Activated naive CD8-positive, alpha-beta T cell treated with anti-CD3 and anti-CD28 coated beads, Interleukin-2, amount 50 U/mL, for 24 hours (primary cell): Measurements from ENCODE around the gene TFRC.
"Not testable (repeated sequence)": the region's sequence is repeated elsewhere in the genome, so short reads cannot be mapped to it uniquely, and the experiment has no call there.

Experiments used
- ATAC-seq: fragments of 150-1000 bp; cut with Tn5 transposase; one replicate; pipeline ENCODE4 v1.10.0; 2021
- DNase-seq: peaks from one replicate; pipeline ENCODE4 v3.0.0; 2021
- H3K27ac Mint-ChIP-seq: one replicate; pipeline ENCODE4 v1.8.0; 2021; ENCODE audit warnings: mild to moderate bottlenecking, mixed read lengths
- H3K27me3 Mint-ChIP-seq: one replicate; pipeline ENCODE4 v1.8.0; 2021; ENCODE audit warnings: mixed read lengths
- H3K36me3 Mint-ChIP-seq: one replicate; pipeline ENCODE4 v1.8.0; 2021; ENCODE audit warnings: low read depth, mixed read lengths
- H3K4me1 Mint-ChIP-seq: one replicate; pipeline ENCODE4 v1.8.0; 2021; ENCODE audit warnings: mixed read lengths
- H3K4me3 Mint-ChIP-seq: one replicate; pipeline ENCODE4 v1.8.0; 2021; ENCODE audit warnings: mild to moderate bottlenecking, moderate library complexity, mixed read lengths
- H3K9me3 Mint-ChIP-seq: one replicate; pipeline ENCODE4 v1.8.0; 2021; ENCODE audit warnings: mixed read lengths

Gene TFRC

GRCh38 chr3:196081834-196082618 is at the start of gene TFRC:
TFRC (minus strand) TSS chr3:196082090; CDS start chr3:196077099, 4,991 bp downstream.
- no peaks in the 10 kb centered on the region for H3K27me3 Mint-ChIP-seq
- no peaks in the 10 kb centered on the region for H3K9me3 Mint-ChIP-seq
- DNase-seq (peak; percentile 99), ATAC-seq (peak; percentile 95)
- H3K36me3 Mint-ChIP-seq, result peaks cover 32% of the 10 kb centered on the region
- peak within 1 kb of the TSS; percentile 93 for H3K27ac Mint-ChIP-seq
- peaks cover 43% of the 10 kb centered on the region for H3K4me1 Mint-ChIP-seq
- H3K4me3 Mint-ChIP-seq, result peak within 1 kb of the TSS; percentile 96

- DNase-seq (no peak), ATAC-seq (no peak)
- H3K9me3 Mint-ChIP-seq, result no peaks in the 10 kb centered on the region
- H3K27ac Mint-ChIP-seq, result no peak overlapping the region
- H3K27me3 Mint-ChIP-seq, result no peaks in the 10 kb centered on the region
- H3K4me1 Mint-ChIP-seq, result peaks cover 12% of the 10 kb centered on the region
- H3K36me3 Mint-ChIP-seq, result no peaks in the 10 kb centered on the region
- H3K4me3 Mint-ChIP-seq, result no peak overlapping the region
Observed at GRCh38 chr3:196128172-196128843, 46.4 kb upstream of the TFRC start.

GRCh38 chr3:196127308-196128040 is 45.6 kb upstream of the TFRC start:
- Mint-ChIP-seq H3K4me1 (peaks cover 19% of the 10 kb centered on the region), H3K27ac (peak overlapping the region; percentile 46), H3K27me3 (no peaks in the 10 kb centered on the region), H3K36me3 (no peaks in the 10 kb centered on the region), H3K4me3 (no peak overlapping the region), H3K9me3 (no peaks in the 10 kb centered on the region)
- DNase-seq, result peak; percentile 17
- peak; percentile 52 for ATAC-seq

GRCh38 chr3:196124608-196125007 is 42.7 kb upstream of the TFRC start:
- Mint-ChIP-seq H3K4me1 (peaks cover 40% of the 10 kb centered on the region), H3K27me3 (no peaks in the 10 kb centered on the region), H3K4me3 (no peak overlapping the region), H3K9me3 (no peaks in the 10 kb centered on the region), H3K27ac (no peak overlapping the region), H3K36me3 (no peaks in the 10 kb centered on the region)
- ATAC-seq (no peak), DNase-seq (no peak)

- no peak for DNase-seq
- Mint-ChIP-seq H3K4me1 (peaks cover 44% of the 10 kb centered on the region), H3K27me3 (no peaks in the 10 kb centered on the region), H3K9me3 (no peaks in the 10 kb centered on the region), H3K27ac (no peak overlapping the region), H3K36me3 (no peaks in the 10 kb centered on the region), H3K4me3 (no peak overlapping the region)
- ATAC-seq, result no peak
Observed at GRCh38 chr3:196122688-196123046, 40.8 kb upstream of the TFRC start.

GRCh38 chr3:196122021-196122687 is 40.3 kb upstream of the TFRC start:
- Mint-ChIP-seq H3K36me3 (no peaks in the 10 kb centered on the region), H3K27me3 (no peaks in the 10 kb centered on the region), H3K9me3 (no peaks in the 10 kb centered on the region), H3K4me3 (no peak overlapping the region), H3K4me1 (peaks cover 38% of the 10 kb centered on the region), H3K27ac (no peak overlapping the region)
- no peak for DNase-seq
- ATAC-seq, result no peak

GRCh38 chr3:196121066-196121465 is 39.2 kb upstream of the TFRC start:
- H3K4me1 Mint-ChIP-seq, result peaks cover 34% of the 10 kb centered on the region
- H3K27ac Mint-ChIP-seq, result no peak overlapping the region
- no peaks in the 10 kb centered on the region for H3K36me3 Mint-ChIP-seq
- no peak for ATAC-seq
- no peak overlapping the region for H3K4me3 Mint-ChIP-seq
- H3K27me3 Mint-ChIP-seq, result no peaks in the 10 kb centered on the region
- H3K9me3 Mint-ChIP-seq, result no peaks in the 10 kb centered on the region
- DNase-seq, result no peak

GRCh38 chr3:196120291-196120951 is 38.5 kb upstream of the TFRC start:
- Mint-ChIP-seq H3K27ac (peak overlapping the region; percentile 22), H3K9me3 (no peaks in the 10 kb centered on the region), H3K36me3 (no peaks in the 10 kb centered on the region), H3K4me3 (no peak overlapping the region), H3K27me3 (no peaks in the 10 kb centered on the region), H3K4me1 (peaks cover 34% of the 10 kb centered on the region)
- ATAC-seq (no peak), DNase-seq (no peak)

- no peaks in the 10 kb centered on the region for H3K9me3 Mint-ChIP-seq
- no peak for ATAC-seq
- no peak overlapping the region for H3K4me3 Mint-ChIP-seq
- H3K36me3 Mint-ChIP-seq, result no peaks in the 10 kb centered on the region
- no peak for DNase-seq
- no peaks in the 10 kb centered on the region for H3K27me3 Mint-ChIP-seq
- peak overlapping the region; percentile 16 for H3K27ac Mint-ChIP-seq
- peaks cover 31% of the 10 kb centered on the region for H3K4me1 Mint-ChIP-seq
Observed at GRCh38 chr3:196117809-196118208, 35.9 kb upstream of the TFRC start.

GRCh38 chr3:196115678-196116083 is 33.8 kb upstream of the TFRC start:
- Mint-ChIP-seq H3K36me3 (no peaks in the 10 kb centered on the region), H3K4me3 (no peak overlapping the region), H3K4me1 (peaks cover 31% of the 10 kb centered on the region), H3K27ac (no peak overlapping the region), H3K9me3 (no peaks in the 10 kb centered on the region), H3K27me3 (no peaks in the 10 kb centered on the region)
- no peak for DNase-seq
- no peak for ATAC-seq

- Mint-ChIP-seq H3K4me1 (peaks cover 20% of the 10 kb centered on the region), H3K9me3 (no peaks in the 10 kb centered on the region), H3K27me3 (no peaks in the 10 kb centered on the region), H3K27ac (peak overlapping the region; percentile 79), H3K36me3 (no peaks in the 10 kb centered on the region), H3K4me3 (peak overlapping the region; percentile 39)
- DNase-seq, result peak; percentile 36
- ATAC-seq, result peak; percentile 90
Observed at GRCh38 chr3:196111939-196112386, 30.1 kb upstream of the TFRC start.

GRCh38 chr3:196108075-196108743 is 26.3 kb upstream of the TFRC start:
- DNase-seq (no peak), ATAC-seq (no peak)
- peaks cover 26% of the 10 kb centered on the region for H3K4me1 Mint-ChIP-seq
- no peak overlapping the region for H3K4me3 Mint-ChIP-seq
- H3K27ac Mint-ChIP-seq, result no peak overlapping the region
- H3K36me3 Mint-ChIP-seq, result no peaks in the 10 kb centered on the region
- H3K9me3 Mint-ChIP-seq, result no peaks in the 10 kb centered on the region
- no peaks in the 10 kb centered on the region for H3K27me3 Mint-ChIP-seq

- H3K4me1 Mint-ChIP-seq, H3K27me3 Mint-ChIP-seq, ATAC-seq, DNase-seq, H3K36me3 Mint-ChIP-seq, H3K9me3 Mint-ChIP-seq, H3K27ac Mint-ChIP-seq, H3K4me3 Mint-ChIP-seq: not testable (repeated sequence)
Observed at GRCh38 chr3:196104707-196105106, 22.8 kb upstream of the TFRC start.
